HEK293T (cell line): Measurements from ENCODE around the gene MAX.

ENCODE experiments used
- ARNT ChIP-seq: fragments of 450-650 bp; IDR thresholded peaks from 2 replicates; pipeline ENCODE4 v1.6.1; 2017; ENCODE audit warnings: mild to moderate bottlenecking
- ELF4 ChIP-seq: fragments of 450-650 bp; IDR thresholded peaks from 2 replicates; pipeline ENCODE4 v1.6.1; 2017; ENCODE audit warnings: antibody characterized with exemption
- FOXK2 ChIP-seq: fragments of 450-650 bp; IDR thresholded peaks from 2 replicates; pipeline ENCODE4 v1.6.1; 2016; ENCODE audit warnings: mild to moderate bottlenecking
- FOXM1 ChIP-seq: fragments of 450-650 bp; IDR thresholded peaks from 2 replicates; pipeline ENCODE4 v1.6.1; 2017; ENCODE audit warnings: mild to moderate bottlenecking, borderline replicate concordance
- LEF1 ChIP-seq: fragments of 450-650 bp; IDR thresholded peaks from 2 replicates; pipeline ENCODE4 v1.6.1; 2017; ENCODE audit warnings: mild to moderate bottlenecking, borderline replicate concordance
- SP1 ChIP-seq: fragments of 450-650 bp; IDR thresholded peaks from 2 replicates; pipeline ENCODE4 v1.6.1; 2017

DNA sequence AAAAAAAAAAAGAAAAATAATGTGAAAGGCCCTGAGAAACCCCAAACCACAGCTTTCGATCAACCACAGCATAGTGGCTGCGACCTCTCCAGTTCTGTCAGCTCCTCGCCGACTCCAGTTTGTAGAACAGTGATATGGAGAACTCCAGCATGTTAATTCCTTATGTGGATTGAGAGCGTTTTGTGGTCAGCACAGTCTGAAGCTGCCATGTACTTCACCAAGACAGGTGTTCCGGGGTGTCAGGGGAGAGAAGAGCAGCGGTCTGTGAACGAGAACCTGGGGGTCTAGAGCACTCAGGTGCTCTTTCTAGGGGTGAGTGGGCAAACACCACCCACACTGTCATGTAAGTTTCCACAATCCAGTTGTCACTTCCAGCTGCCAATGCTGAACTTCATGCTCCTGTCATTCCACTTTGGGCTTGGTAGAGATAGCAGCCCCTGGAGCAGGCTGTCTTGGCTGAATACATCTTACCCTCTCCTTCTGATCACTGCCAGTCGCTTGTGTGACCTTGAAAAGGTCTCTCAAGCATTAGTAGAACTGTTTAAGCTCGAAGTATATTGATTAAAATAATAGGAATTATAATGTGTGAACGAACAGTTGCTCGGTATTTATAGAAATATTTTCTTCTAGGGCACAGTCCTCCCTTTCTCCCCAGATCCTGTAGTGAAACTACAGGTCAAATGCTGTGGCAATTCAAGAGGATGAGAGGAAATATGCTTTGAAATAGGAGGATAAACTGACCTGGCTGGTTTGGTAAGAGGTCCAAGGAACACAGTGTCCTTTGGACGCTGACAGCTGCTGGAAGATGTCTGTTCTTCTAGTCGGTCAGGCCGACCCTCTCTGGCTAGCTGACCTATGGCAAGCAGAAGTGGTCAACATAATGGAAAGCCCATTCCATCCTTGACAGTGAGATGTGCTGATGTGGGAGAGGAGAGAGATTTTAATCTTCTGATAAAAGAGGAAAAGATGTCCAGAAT is 15.7 kb upstream of the MAX start:
- TF ChIP-seq FOXK2 (no peak), ELF4 (no peak), ARNT (no peak), LEF1 (no peak), FOXM1 (no peak), SP1 (no peak)
